NCI-H2081 (cell line): Measurements from ENCODE around the gene ABHD15.

Experiments used
- DNase-seq, 2 experiments: peaks; one replicate each; lab custom pipeline; 2025; lab: John Stamatoyannopoulos, UW

Gene ABHD15

GRCh38 chr17:29518359-29518758 is 48.5 kb downstream of the ABHD15 start:
- DNase-seq, result no peak

- DNase-seq, result no peak
Observed at GRCh38 chr17:29514792-29515191, 52.0 kb downstream of the ABHD15 start.

- no peak for DNase-seq
Observed at GRCh38 chr17:29510953-29511352, 55.9 kb downstream of the ABHD15 start.
